ENCODE measurements around the gene CPNE1. TPM values are rescaled to one million over a fixed set of nuclear protein-coding genes. Genes with fewer than 3 reads are reported as not detected.

Gene CPNE1
- total RNA-seq, 2 donors from 2014 or later, result 125 to 126 TPM

GRCh38 chr20:35592339-35592974 is 72.2 kb downstream of the CPNE1 start:
- H3K9me3 ChIP-seq, result no peaks in the 10 kb centered on the region
- no peaks in the 10 kb centered on the region for H3K36me3 ChIP-seq
- no peak for ATAC-seq (ENCODE audit: insufficient number of reproducible peaks, low FRiP score, low read depth)
- no peaks in the 10 kb centered on the region for H3K27me3 ChIP-seq (replicated peaks; ENCODE audit: insufficient read depth)
- no peaks in the 10 kb centered on the region for H3K4me1 ChIP-seq (ENCODE audit: control insufficient read depth in 1 of 2, low read depth in 2 of 2)
- no peak for TF ChIP-seq CTCF (IDR thresholded peaks at IDR 0.05)
- H3K27ac ChIP-seq, result no peak overlapping the region
- DNase-seq (ENCODE audit: low spot score), result no peak
- no peak overlapping the region for H3K4me3 ChIP-seq

GRCh38 chr20:35588397-35588796 is 76.3 kb downstream of the CPNE1 start:
- ATAC-seq (ENCODE audit: insufficient number of reproducible peaks, low FRiP score, low read depth), result no peak
- Histone ChIP-seq H3K4me3 (no peak overlapping the region), H3K4me1 (ENCODE audit: control insufficient read depth in 1 of 2, low read depth in 2 of 2) (no peaks in the 10 kb centered on the region), H3K9me3 (no peaks in the 10 kb centered on the region), H3K27me3 (replicated peaks; ENCODE audit: insufficient read depth) (no peaks in the 10 kb centered on the region), H3K36me3 (no peaks in the 10 kb centered on the region), H3K27ac (no peak overlapping the region)
- no peak for DNase-seq (ENCODE audit: low spot score)
- no peak for TF ChIP-seq CTCF (IDR thresholded peaks at IDR 0.05)

- Histone ChIP-seq H3K27ac (no peak overlapping the region), H3K4me3 (no peak overlapping the region), H3K4me1 (ENCODE audit: control insufficient read depth in 1 of 2, low read depth in 2 of 2) (no peaks in the 10 kb centered on the region), H3K27me3 (replicated peaks; ENCODE audit: insufficient read depth) (no peaks in the 10 kb centered on the region), H3K9me3 (no peaks in the 10 kb centered on the region), H3K36me3 (no peaks in the 10 kb centered on the region)
- TF ChIP-seq CTCF (IDR thresholded peaks at IDR 0.05), result no peak
- ATAC-seq (ENCODE audit: insufficient number of reproducible peaks, low FRiP score, low read depth) (no peak), DNase-seq (ENCODE audit: low spot score) (no peak)
These were observed 77.3 kb downstream of the CPNE1 start for GRCh38 chr20:35587436-35587835.

GRCh38 chr20:35586751-35587425 is 77.8 kb downstream of the CPNE1 start:
- Histone ChIP-seq H3K4me1 (ENCODE audit: control insufficient read depth in 1 of 2, low read depth in 2 of 2) (no peaks in the 10 kb centered on the region), H3K4me3 (no peak overlapping the region), H3K27me3 (replicated peaks; ENCODE audit: insufficient read depth) (no peaks in the 10 kb centered on the region), H3K27ac (no peak overlapping the region), H3K36me3 (no peaks in the 10 kb centered on the region), H3K9me3 (no peaks in the 10 kb centered on the region)
- TF ChIP-seq CTCF (IDR thresholded peaks at IDR 0.05), result no peak
- DNase-seq (ENCODE audit: low spot score), result no peak
- no peak for ATAC-seq (ENCODE audit: insufficient number of reproducible peaks, low FRiP score, low read depth)

GRCh38 chr20:35583636-35584560 is 80.8 kb downstream of the CPNE1 start:
- Histone ChIP-seq H3K4me3 (no peak overlapping the region), H3K27ac (no peak overlapping the region), H3K4me1 (ENCODE audit: control insufficient read depth in 1 of 2, low read depth in 2 of 2) (no peaks in the 10 kb centered on the region), H3K36me3 (no peaks in the 10 kb centered on the region), H3K9me3 (no peaks in the 10 kb centered on the region), H3K27me3 (replicated peaks; ENCODE audit: insufficient read depth) (no peaks in the 10 kb centered on the region)
- DNase-seq (ENCODE audit: low spot score) (no peak), ATAC-seq (ENCODE audit: insufficient number of reproducible peaks, low FRiP score, low read depth) (no peak)
- no peak for TF ChIP-seq CTCF (IDR thresholded peaks at IDR 0.05)

Data from thoracic aorta (tissue), 2 donors.